GM21526 (cell line): Measurements from ENCODE around the gene C3orf22.
"Not testable (repeated sequence)": the region's sequence is repeated elsewhere in the genome, so short reads cannot be mapped to it uniquely, and the experiment has no call there.

Experiments
- ATAC-seq: cut with Tn5 transposase; IDR thresholded peaks from one replicate; pipeline ENCODE4 v1.9.1; 2021; ENCODE audit warnings: moderate library complexity; ENCODE audit not compliant: unreplicated experiment, low FRiP score

Gene C3orf22

GRCh38 chr3:126544596-126545281 lies 14.0 kb downstream of the C3orf22 start:
- ATAC-seq = no peak

DNA sequence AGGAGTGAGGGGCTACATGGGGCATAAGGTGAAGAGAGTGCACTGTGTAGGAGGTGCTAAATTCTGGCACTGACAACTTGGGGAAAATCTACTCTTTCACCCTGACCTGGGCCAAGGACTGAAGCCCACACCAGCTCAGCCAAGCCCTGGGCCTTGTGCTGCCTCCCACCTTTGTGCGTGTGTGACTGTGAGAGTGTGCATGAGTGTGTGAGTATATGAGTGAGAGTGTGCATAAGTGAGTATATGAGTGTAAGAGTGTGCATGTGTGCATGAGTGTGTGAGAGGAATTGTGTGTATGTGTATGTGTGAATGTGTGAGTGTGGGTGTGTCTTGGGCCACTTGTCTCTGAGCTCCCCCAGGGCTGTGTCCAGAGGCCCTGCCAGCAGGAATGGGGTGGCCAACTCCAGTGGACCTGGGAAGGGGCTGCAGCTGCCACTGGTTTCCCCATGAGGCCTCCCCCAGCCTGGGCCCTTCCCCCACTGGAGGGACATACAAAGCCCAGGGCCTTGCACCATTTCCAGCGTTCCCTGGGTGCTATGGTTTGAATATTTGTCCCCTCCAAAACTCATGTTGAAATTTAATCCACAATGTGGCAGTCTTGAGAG lies 15.2 kb downstream of the C3orf22 start:
- no peak for ATAC-seq

GRCh38 chr3:126542340-126543241 lies 16.1 kb downstream of the C3orf22 start:
- ATAC-seq = no peak

GRCh38 chr3:126541628-126542339 lies 16.9 kb downstream of the C3orf22 start:
- no peak for ATAC-seq

DNA sequence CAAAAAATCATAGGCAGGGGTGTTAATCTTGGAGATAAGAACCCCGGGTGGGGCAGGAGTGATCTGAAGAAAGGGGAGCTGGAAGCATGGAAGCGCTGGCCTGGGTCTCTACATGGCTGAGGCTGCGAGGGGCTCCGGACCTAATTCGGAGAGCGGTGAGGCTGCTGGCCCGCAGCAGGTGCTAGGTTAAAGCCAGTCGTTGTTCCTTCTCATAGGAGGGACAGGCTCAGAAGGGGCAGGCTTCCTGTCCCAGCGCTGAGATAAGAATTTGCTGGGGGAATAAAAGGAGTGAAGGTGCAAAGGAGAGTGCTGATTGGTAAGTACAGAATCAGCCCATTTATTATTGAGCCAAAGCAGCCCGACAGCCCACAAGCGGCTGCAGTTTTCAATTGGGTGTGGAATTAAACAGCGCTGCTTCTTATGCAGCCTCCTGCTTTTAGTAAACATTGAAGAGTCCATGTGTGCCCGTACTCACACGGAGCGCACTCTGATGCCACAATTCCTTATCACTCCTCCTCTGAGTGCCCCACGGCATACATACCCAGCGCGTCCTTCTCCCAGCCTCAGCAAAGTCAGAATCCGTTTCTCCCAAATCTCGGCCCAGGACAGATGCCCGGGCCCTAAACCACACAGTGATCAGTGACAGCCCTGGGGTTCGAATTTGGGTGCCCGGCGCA lies 17.6 kb downstream of the C3orf22 start:
- no peak for ATAC-seq

GRCh38 chr3:126540342-126540849 lies 18.3 kb downstream of the C3orf22 start:
- ATAC-seq = no peak

DNA sequence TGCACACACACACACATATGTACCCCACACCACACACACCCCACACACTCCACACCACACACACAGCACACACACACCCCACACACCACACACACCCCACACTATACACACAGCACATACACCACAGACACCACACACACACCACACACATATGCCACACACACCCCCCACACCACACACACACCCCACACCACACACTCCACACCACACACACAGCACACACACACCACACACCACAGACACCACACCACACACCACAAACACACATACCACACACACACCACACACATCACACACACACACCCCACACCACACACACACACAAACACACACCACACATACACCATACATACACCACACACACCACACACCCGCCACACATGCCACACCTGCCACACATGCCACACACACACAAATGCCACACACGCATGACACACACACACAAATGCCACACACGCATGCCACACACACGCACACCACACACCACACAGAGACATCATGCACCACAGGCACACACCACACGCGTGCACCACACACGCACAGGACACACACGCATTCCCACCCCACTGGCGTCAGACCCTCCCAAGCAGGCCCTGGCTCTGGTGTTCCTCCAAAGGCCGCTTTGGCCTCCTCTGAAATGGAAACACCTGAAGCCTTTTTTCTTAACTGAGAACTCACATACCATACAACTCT lies 19.0 kb downstream of the C3orf22 start:
- no peak for ATAC-seq

DNA sequence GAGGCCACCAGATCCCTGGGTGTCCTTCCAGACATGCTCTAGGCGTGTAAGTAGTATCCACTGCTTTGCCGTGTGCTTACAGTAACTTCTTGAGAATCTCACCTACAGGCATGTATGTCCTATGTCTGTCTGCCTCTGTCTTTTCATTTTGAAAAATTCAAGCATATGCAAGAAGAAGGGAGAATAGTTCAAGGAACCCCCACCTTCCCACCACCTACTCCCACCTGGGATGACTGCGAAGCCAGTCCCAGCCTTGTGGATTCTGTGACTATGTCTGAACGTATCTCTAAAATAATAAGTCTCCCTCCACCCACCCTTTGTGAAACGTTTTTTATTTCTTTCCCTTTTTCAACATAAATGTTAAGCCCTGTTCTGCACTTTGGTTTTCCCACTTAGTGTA lies 19.8 kb downstream of the C3orf22 start:
- ATAC-seq = no peak

- ATAC-seq = no peak
Observed at GRCh38 chr3:126538316-126538715, 20.4 kb downstream of the C3orf22 start.

DNA sequence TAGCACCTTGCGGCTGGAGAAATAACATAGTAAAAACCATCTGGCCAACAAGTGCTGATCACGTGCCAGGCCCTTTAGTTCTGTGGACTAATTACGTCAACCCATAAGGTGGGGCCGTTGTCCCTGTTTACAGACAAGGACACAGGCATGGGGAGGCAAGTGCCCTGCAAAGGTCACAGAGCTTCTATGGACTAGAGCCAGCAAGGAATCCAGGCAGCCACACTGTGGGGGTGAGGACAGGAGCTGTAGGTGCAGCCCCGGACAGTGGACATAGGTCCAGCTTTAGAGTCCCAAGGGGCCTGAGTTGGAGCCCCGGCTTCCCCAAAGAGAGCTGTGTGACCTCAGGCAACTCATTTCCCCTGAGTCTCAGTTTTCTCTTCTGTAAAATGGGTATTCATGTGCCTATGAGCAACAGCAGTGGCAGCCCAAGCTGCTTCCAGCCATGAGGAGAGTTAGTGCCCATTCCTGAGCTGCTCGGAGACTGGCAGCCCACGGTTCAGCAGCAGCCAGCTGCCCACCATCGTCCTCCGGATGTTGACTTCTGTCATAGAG lies 20.9 kb downstream of the C3orf22 start:
- no peak for ATAC-seq

DNA sequence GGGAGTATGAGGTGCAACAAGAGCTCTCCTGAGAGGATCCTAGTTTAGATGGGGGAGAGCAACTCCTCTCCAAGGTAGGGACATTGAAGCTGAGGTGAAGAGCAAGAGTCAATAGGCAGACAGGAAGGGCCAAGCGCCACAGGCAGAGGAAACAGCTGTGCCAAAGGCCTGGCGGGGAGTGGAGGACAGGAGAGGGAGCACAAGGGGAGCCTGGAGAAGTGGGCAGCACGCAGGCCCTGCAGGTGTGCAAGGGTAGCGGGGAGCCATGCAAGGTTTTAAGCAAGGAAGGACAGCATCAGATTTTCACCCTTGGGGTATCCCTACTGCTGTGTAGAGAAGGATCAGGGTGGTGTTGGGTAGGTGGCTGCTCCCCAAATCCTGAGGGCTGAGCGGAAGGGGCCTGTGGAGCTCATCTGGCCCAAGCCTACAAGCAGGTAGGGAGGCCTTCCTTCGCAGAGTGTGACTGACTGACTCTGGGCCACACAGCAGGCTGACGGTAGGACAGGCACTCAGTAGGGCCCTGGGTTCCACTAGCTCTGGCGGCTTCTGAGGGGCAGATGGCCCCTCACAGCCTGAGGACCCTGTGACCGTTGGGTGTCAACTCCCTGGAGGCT lies 21.5 kb downstream of the C3orf22 start:
- ATAC-seq = no peak

- no peak for ATAC-seq
Observed at GRCh38 chr3:126536126-126536525, 22.6 kb downstream of the C3orf22 start.

GRCh38 chr3:126535636-126536035 lies 23.1 kb downstream of the C3orf22 start:
- ATAC-seq = no peak

DNA sequence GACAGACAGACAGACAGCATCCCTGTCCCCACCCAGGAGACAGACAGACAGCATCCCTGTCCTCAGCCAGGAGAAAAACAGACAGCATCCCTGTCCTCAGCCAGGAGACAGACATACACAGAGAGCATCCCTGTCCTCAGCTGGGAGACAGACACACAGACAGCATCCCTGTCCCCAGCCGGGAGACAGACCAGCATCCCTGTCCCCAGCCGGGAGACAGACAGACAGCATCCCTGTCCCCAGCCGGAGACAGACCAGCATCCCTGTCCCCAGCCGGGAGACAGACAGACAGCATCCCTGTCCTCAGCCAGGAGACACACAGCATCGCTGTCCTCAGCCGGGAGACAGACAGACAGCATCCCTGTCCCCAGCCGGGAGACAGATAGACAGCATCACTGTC lies 24.0 kb downstream of the C3orf22 start:
- ATAC-seq = not testable (repeated sequence)

GRCh38 chr3:126533506-126533905 lies 25.2 kb downstream of the C3orf22 start:
- no peak for ATAC-seq

GRCh38 chr3:126531051-126531330 lies 27.7 kb downstream of the C3orf22 start:
- no peak for ATAC-seq

DNA sequence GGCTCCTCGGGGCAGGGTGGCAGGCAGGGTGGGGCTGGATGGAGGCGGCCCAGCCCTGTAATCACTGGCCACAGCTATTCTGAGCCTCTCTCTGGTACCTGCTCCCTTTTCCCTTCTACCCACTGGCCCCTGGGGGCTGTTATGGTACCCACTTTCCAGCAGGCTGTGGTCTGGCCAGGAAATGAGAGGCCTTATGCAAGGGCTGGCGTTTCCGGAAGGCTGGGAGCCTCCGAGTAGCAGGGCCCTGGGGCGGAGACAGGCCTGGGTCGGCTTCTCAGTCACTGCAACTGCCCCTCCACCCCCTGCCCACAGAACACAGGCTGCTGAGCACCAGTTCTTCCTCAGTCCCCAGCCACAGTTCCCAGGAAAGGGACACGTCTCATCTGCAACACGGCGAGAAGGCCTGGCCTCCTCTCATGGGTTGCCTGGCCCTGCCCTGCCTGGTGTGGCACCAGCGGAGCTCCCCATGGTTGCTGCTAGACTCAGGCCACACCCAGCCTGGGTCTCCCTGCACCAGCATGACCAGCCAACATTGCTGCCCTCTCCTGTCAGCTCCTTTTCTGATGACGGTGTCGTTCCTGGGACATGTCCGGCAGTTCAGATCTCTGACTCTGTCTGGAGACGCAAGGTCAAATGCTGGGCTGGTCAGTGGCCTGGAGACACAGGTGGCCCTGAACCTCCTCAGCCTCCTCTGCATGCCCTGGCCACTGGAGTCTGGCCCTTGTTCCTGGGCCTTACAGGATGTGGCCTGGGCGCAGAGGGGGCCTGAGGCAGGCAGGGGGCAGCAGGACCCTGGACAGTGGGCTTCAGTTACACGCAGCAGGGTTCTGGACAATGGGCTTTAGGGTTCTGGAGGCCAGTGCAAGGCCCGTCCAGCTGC lies 28.3 kb downstream of the C3orf22 start:
- no peak for ATAC-seq

DNA sequence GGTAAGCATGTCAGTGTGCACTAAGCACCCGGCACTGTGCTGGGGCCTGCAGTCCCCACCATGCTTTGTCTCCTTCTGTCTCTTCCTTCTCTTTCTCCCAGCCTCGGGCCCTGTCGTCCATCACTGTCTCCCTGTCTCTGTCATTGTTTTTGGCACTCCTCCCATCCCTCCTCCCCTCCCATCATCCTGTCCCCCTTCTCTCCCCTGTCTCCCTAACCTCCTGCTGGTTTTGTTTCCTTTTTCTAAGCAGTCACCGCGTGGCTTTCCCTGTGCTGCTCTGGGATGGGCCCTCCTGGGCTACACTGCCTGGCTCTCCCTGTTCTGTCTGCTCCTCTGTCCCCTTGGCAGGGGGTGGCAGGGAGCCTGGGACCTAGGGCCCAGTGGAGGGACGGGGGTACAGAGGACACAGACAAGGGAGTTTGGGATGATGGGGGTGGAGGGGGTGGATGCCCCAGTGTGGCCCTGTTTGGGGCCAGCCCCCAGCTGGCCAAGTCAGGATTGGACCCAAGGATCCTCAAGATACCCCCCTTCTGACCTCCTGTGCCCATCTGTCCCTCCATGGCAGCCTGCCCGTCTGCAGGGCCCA lies 29.1 kb downstream of the C3orf22 start:
- no peak for ATAC-seq
